Activated CD8-positive, alpha-beta T cell treated with anti-CD3 and anti-CD28 coated beads for 36 hours (primary cell): Measurements from ENCODE around the gene NCF4. TPM values are rescaled to one million over a fixed set of nuclear protein-coding genes. Genes with fewer than 3 reads are reported as not detected.

Experiments
- ATAC-seq: fragments of 200-7000 bp; cut with Tn5 transposase; one replicate; pipeline ENCODE4 v1.10.0; 2021; ENCODE audit warnings: mild to moderate bottlenecking, moderate library complexity
- CTCF ChIA-PET: fragments of 350-600 bp; sonication (Branson Sonifier 250); formaldehyde crosslinking; loops from one replicate; lab custom pipeline; 2021; ENCODE audit warnings: antibody characterized with exemption; lab: Charles Lee
- POLR2A ChIA-PET: fragments of 350-600 bp; sonication (Branson Sonifier 250); formaldehyde crosslinking; loops from one replicate; lab custom pipeline; 2021; ENCODE audit warnings: antibody characterized with exemption; lab: Charles Lee
- DNase-seq: peaks from one replicate; pipeline ENCODE4 v3.0.0-alpha.2; 2020
- H3K27ac Mint-ChIP-seq: one replicate; pipeline ENCODE4 v1.8.0; 2021; ENCODE audit warnings: mild to moderate bottlenecking, mixed read lengths
- H3K27me3 Mint-ChIP-seq: one replicate; pipeline ENCODE4 v1.8.0; 2021; ENCODE audit warnings: mixed read lengths
- H3K36me3 Mint-ChIP-seq: one replicate; pipeline ENCODE4 v1.8.0; 2021; ENCODE audit warnings: low read depth, mixed read lengths
- H3K4me1 Mint-ChIP-seq: one replicate; pipeline ENCODE4 v1.8.0; 2021; ENCODE audit warnings: low read depth, mixed read lengths
- H3K4me3 Mint-ChIP-seq: one replicate; pipeline ENCODE4 v1.8.0; 2021; ENCODE audit warnings: mild to moderate bottlenecking, moderate library complexity, mixed read lengths
- H3K9me3 Mint-ChIP-seq: one replicate; pipeline ENCODE4 v1.8.0; 2021; ENCODE audit warnings: mixed read lengths
- CTCF ChIP-seq: fragments of 200-600 bp; IDR thresholded peaks from one replicate; pipeline ENCODE4 v1.8.0; 2022; ENCODE audit warnings: antibody characterized with exemption, mild to moderate bottlenecking
- intact Hi-C: fragments of 100-400 bp; cut with micrococcal nuclease; formaldehyde crosslinking; loops from one replicate; pipeline ENCODE4 v1.10.0; 2022
- total RNA-seq, 2 experiments: library from RNA; stranded (reverse); gene quantifications; one replicate each; pipeline ENCODE4 v1.2.3, GENCODE V29; 2021

Gene NCF4
- total RNA-seq, 2 experiments from 2014 or later, result 2.5 to 2.9 TPM

GRCh38 chr22:36862251-36863242 is 1.7 kb downstream of the NCF4 start:
- no peak for ATAC-seq
- ChIA-PET CTCF (interaction anchor here (1.3 kb wide), 2 partner anchors 9 to 398 kb away, joined by 3 to 4 read pairs; no protein-coding TSS in a partner anchor), POLR2A (interaction anchor here (2.2 kb wide), 1 partner anchor 9 kb away, joined by 7 read pairs; no protein-coding TSS in a partner anchor)
- no peak for TF ChIP-seq CTCF
- peaks cover 3% of the 10 kb centered on the region for H3K27me3 Mint-ChIP-seq
- H3K27ac Mint-ChIP-seq, result peak overlapping the region; percentile 96
- no peak overlapping the region for H3K4me3 Mint-ChIP-seq
- no peaks in the 10 kb centered on the region for H3K36me3 Mint-ChIP-seq
- no peak for DNase-seq
- intact Hi-C loops, result no loop called here
- no peaks in the 10 kb centered on the region for H3K9me3 Mint-ChIP-seq
- peaks cover 36% of the 10 kb centered on the region for H3K4me1 Mint-ChIP-seq

GRCh38 chr22:36863281-36863680 is 2.5 kb downstream of the NCF4 start:
- ATAC-seq, result no peak
- no peak overlapping the region for H3K4me3 Mint-ChIP-seq
- ChIA-PET POLR2A (no interaction called here), CTCF (no interaction called here)
- H3K36me3 Mint-ChIP-seq, result no peaks in the 10 kb centered on the region
- no peaks in the 10 kb centered on the region for H3K9me3 Mint-ChIP-seq
- intact Hi-C loops, result no loop called here
- TF ChIP-seq CTCF, result no peak
- H3K27me3 Mint-ChIP-seq, result no peaks in the 10 kb centered on the region
- DNase-seq, result no peak
- no peak overlapping the region for H3K27ac Mint-ChIP-seq
- H3K4me1 Mint-ChIP-seq, result peaks cover 36% of the 10 kb centered on the region

DNA sequence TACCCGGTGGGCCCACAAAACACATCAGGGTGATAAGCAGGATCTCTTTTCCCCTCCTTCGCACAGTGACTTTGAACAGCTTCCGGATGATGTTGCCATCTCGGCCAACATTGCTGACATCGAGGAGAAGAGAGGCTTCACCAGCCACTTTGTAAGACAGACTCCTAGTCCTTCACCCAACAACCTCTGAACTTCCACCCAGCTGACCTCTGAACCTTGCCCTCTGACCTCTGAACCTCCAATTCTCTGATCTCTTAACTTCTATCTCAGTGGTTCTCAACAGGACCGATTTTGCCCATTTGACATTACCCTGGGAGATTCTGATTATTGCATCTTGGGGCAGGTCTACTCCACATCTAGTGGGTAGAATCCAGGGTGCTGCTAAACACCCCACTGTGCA is 3.2 kb downstream of the NCF4 start:
- Mint-ChIP-seq H3K4me1 (peaks cover 36% of the 10 kb centered on the region), H3K27ac (no peak overlapping the region)
- POLR2A ChIA-PET, result no interaction called here

DNA sequence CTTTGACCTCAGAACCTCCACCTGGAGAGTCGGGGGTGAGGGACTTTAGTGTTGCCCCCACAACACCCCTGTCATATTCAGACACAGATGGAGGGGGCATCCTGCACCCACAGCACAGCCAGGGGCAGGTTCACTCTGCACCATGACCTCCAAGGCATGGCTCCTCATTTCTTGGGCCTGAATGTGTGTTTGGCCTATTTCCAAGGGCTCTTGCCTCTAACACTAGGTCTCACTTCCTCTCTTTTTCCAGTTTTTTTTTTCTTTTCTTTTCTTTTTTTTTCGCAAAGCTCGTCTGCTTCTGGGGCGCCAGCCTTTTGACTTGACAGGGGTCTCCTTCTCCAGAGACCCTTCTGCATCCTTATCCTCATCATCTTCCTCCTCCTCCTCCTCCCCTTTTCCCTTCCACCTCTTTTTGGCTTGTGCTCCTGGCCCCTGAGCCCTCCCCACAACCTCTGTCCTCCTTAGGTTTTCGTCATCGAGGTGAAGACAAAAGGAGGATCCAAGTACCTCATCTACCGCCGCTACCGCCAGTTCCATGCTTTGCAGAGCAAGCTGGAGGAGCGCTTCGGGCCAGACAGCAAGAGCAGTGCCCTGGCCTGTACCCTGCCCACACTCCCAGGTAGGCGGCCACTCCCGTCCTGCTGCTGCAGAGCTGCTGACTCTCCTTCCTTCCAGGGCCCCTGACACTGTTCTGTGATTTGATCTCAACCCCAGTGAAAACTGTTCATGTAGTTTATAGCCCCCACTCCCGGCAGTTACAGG is 3.8 kb downstream of the NCF4 start:
- intact Hi-C loops, result no loop called here
- Mint-ChIP-seq H3K36me3 (no peaks in the 10 kb centered on the region), H3K4me3 (no peak overlapping the region), H3K9me3 (no peaks in the 10 kb centered on the region), H3K27ac (no peak overlapping the region), H3K27me3 (no peaks in the 10 kb centered on the region), H3K4me1 (peaks cover 36% of the 10 kb centered on the region)
- ChIA-PET POLR2A (no interaction called here), CTCF (interaction anchor here (2.4 kb wide), 1 partner anchor 8 kb away, joined by 16 read pairs; no protein-coding TSS in a partner anchor)
- ATAC-seq (no peak), DNase-seq (no peak)
- no peak for TF ChIP-seq CTCF

More for the DNA sequence above, 3.2 kb downstream of the NCF4 start:
- Mint-ChIP-seq H3K4me3 (no peak overlapping the region), H3K9me3 (no peaks in the 10 kb centered on the region), H3K36me3 (no peaks in the 10 kb centered on the region), H3K27me3 (no peaks in the 10 kb centered on the region)
- DNase-seq (no peak), ATAC-seq (no peak)
- TF ChIP-seq CTCF, result no peak
- intact Hi-C loops, result no loop called here
- CTCF ChIA-PET, result no interaction called here
